ENCODE data around the gene GMNN.

Gene GMNN

DNA sequence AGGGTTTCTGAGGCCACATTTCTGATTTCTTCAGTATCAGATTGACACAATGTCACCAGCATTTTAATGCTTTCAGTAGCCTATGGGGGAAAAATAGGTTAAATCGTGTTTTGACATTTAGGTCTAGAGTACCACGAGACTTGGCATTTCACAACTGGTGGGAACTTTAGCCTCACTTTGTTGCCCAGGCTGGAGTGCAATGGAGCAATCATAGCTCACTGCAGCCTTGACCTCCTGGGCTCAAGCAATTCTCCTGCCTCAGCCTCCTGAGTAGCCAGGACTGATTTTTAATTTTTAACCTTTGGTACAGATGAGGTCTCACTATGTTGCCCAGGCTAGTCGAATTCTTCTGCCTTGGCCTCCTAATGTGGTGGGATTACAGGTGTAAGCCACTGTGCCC, 35.0 kb downstream of the GMNN start:
- no peak for DNase-seq

DNA sequence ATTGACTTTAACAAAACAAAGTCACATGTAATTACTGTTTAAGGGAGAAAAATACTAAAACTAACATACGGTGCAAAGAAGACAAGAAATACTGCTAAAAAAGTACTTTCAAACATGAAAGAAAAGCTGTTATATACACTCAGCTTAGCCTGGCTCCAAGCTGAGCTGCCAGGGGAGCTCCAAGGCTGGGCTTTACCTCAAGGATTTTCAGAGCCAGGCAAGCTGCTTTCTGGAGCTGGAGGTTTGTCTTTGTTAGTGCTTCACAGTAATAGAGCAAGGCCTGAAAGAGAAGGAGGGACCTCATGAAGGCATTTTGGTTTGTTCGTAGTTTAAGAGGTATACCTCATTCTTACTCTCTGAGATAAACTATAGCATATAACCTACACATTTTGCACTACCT, 43.6 kb downstream of the GMNN start:
- DNase-seq, result no peak

DNA sequence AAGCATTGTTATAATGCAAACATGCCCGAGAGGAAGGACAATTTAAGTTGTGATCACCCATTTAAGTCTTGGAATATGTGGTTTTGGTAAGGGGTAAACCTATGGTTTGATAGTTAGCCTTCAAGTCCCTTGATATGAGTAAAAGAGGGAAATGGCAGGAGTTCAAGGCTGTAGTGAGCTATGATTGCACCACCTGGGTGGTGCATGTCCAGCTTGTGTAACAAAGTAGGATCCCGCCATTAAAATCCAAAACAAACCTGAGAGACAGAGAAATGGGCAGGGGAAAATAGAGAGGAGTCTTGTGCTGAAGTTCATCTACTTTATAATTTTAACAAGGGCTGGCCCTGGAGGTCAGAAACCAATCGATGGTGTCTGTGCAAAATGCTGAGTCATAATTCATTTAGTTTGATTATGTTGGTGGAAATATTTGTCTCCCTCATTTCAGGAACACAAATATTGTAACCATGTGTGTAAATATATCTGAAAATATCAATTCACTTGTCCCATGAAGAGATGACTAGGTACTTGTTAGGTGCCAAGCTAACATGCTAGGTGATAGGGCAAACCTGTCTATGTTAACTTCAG, 47.2 kb downstream of the GMNN start:
- DNase-seq, result no peak

DNA sequence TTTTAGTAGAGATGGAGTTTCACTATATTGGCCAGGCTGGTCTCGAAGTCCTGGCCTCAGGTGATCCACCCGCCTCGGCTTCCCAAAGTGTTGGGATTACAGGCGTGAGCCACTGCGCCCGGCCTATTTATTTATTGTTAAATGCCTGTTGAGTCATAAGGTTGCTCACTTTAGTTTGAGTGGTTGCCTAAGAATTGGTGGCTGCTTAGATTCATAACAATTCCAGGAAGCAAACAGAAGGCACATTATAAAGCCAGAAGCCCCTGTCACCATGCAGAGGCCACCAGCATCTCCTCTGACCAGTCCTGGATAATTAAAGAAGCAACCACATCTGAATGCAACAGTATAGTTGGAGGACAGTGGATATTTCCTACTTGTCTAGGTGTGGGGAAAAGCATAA, 48.0 kb downstream of the GMNN start:
- no peak for DNase-seq

GRCh38 chr6:24823185-24823584, 48.4 kb downstream of the GMNN start:
- DNase-seq, result no peak

GRCh38 chr6:24824142-24824938, 49.6 kb downstream of the GMNN start:
- DNase-seq, result no peak

DNA sequence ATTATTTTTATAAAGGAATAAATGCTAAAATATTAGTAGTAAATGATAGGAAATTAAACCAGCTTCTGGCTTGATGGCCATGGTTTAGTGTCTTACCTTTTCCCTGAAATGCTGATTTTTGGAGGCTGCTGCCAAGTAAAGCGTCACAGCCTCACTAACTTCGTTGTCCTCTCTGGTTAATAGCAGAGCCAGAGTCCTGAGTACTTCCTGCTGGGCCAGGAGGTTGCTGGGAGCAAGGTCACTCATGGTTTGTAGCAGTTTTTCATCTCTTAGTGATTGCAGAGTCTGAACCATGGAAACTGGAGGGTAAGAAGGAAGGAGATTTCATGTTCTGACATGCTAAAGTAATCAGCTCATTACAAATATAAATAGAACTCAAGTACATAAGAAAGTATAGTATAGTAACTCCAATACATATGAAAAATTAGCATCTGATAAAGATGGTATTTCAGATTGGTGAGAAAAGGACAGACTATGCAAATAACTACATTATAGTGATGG, 50.4 kb downstream of the GMNN start:
- DNase-seq, result no peak

DNA sequence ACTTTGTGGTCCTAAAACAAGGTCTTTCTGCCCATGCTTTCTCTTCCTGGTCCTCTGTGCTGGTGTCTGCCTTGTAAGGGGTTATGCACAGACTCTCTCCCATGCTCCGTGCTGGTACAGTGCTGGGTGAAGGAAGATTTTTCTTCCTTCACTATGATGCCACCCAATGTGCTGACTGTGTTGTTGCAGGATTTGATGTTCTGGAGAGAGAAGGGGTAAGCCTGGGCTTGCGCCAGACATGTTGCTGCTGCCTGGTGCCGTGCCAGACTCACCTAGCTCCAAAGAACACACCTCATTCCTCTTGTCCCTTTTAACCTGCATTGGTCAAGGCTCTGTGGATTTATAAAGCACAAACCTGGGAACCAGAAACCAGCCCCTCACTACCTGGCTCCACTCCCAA, 52.4 kb downstream of the GMNN start:
- no peak for DNase-seq

DNA sequence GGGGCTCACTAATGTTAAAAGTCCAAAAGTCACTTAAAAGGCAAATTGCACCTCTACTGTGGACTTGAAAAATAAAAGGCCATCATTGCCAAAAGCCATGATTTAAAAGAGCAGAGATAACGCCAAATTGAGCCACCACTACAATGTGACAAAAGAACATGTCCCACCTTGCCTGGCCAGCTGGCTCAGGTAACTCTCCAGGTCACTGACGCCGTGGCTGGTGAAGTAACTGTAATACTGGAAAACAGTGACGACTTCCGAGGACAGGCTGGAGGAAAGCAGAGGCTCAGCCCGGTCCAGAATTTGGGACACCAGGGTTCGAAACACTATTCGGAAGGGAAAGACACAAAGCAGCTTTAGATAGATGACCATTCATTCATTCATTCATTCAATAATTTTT, 53.2 kb downstream of the GMNN start:
- DNase-seq, result no peak

- no peak for DNase-seq
These were observed 54.9 kb downstream of the GMNN start for GRCh38 chr6:24829657-24830056.

DNA sequence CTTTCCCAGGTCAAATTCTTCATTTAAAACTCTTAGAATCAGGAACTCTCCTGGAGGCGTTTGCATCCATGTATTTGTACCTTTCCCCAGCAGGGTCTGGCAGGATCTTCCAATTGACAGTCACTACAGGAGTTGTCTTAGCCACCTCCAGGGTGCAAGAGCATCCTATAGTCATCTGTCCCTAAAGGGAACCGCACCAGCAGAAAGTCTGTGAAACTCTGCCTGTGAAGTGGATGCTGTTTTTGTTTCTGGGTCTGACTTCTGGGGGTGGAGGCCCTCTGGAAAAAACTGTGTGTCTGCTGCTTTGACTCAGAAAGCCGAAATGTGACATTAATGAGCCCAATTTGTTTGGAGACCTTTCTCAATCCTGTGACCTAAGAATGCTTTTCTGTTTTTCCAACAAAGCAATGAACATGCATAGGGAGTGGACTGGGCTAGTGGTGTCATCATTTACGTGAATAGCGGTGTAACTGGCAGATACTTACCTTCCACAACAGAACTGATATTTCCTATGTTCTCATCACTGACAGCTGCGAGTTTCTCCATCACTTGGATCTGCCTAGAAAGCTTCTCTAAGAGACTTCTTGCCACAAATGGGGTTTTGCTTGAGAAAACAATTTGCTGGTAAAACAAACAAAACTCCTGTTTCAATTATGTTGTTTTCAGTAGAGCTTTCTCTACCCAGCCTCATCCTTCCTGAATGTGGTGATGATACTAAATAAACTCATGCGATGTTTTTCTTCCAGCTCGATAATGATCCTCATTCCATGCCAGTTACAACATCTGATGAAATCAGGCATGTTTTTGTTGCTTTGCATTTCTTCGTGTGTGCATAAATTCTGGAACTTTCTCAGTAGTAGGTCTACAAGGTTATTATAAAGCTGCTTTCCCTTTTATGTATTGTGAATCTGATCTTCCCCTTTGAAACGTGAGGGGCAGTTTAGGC, 57.3 kb downstream of the GMNN start:
- DNase-seq, result no peak

DNA sequence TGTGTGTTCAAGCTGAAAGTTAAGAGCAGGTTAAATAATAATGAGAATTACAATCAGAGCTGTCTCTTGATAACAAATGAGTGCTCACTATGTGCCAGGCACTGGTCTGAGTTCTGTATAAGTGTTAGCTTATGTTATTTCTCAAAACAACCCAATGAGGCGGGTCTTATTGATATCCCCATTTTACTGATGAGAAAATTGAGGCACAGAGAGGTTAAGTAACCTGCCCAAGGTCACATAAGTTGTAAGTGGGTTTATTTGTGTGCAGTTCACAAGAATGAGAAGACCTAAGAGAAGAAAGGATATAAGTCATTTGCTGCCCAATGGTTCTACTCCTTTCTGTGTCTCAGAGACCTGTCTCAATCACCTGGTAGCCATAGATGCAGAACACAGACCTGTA, 58.1 kb downstream of the GMNN start:
- no peak for DNase-seq

- no peak for DNase-seq
These were observed 59.1 kb downstream of the GMNN start for GRCh38 chr6:24833711-24834386.

Measured in suppressor macrophage (primary cell).